Esophagus squamous epithelium (tissue), 4 donors: Measurements from ENCODE around the gene ATG2B.

ENCODE experiments used
- CTCF ChIP-seq, 6 experiments: fragments of 450-650 bp in 4 of 6; fragments of 200-600 bp in 2 of 6; sonication (generic) in 2 of 6; IDR thresholded peaks; one replicate each; pipeline ENCODE4 v1.5.1; 2016 to 2019; ENCODE audit warnings: antibody characterized with exemption in 6 of 6, mild to moderate bottlenecking in 4 of 6, moderate library complexity in 4 of 6
- POLR2A ChIP-seq, 4 donors: fragments of 450-650 bp; IDR thresholded peaks; one replicate each; pipeline ENCODE4 v1.6.1; 2017; ENCODE audit warnings: antibody characterized with exemption in 4 of 4, mild to moderate bottlenecking in 4 of 4, moderate library complexity in 3 of 4

GRCh38 chr14:96390965-96391292 is 27.8 kb upstream of the ATG2B start:
- no peak for TF ChIP-seq CTCF (IDR thresholded peaks at IDR 0.05)
- TF ChIP-seq POLR2A (IDR thresholded peaks at IDR 0.05), result no peak
